HG03097 (cell line): ENCODE data around the gene TRIM9.
"Not testable (repeated sequence)": the region's sequence is repeated elsewhere in the genome, so short reads cannot be mapped to it uniquely, and the experiment has no call there.

Experiments used
- ATAC-seq: cut with Tn5 transposase; IDR thresholded peaks from one replicate; pipeline ENCODE4 v1.9.1; 2021; ENCODE audit not compliant: unreplicated experiment, low FRiP score

Gene TRIM9

DNA sequence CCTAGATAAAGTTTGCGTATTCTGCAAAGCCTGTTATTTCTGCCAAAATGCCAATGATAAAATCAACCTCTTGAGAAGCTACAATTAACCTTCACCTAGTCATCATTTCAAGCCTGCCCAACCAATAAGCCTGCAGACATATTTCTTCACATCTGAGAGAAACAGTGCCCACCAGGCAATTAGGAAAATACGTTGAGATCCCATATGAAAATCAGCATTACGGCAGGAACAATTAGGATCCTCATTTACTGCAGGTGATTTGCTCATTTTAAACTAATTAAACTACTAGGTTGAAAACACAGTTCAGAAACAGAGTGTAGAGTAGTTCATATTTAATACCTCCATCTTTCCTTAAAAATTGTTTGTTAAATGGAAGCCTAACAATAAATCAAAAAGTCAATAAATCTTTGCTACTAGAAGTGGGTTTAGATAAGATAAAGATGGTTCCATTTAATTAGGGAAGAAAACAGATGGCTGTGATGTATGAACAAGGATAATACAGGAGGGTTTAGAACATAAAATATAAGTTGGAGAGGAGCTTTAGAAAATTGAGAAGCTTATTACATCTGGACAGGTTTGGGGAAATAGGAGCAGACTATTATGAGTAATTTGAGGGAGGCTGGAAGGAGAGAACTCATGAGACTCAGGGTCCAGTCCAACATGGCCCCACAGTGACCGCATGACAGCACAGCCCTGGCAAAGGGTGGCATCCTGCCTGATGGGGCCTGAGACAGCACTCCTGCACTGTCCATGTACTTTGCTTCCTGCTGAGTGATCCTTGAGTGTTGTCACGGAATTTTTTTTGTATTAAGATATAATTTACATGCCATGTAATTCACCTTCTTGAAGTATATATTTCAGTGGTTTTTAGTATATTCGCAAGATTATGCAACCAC, 123.8 kb downstream of the TRIM9 start:
- ATAC-seq: no peak

DNA sequence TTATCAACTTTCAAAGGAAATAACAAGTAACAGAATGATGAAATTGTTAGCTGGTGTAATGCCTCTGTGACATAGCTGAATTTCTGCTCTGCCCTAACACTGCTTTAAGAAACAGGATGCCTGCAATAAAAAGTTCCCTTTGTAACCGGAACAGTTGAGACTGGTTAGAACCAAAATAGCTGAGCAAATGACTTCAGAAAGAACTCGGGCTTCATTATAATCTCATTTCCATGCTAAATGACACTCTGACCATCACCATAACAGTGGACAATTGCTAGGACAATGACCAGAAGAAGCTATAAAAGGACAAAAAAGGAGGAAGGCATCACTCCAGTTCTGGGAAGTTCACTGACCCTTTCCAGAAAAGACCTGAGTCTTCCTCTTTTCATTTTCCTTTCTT, 127.1 kb downstream of the TRIM9 start:
- no peak for ATAC-seq

DNA sequence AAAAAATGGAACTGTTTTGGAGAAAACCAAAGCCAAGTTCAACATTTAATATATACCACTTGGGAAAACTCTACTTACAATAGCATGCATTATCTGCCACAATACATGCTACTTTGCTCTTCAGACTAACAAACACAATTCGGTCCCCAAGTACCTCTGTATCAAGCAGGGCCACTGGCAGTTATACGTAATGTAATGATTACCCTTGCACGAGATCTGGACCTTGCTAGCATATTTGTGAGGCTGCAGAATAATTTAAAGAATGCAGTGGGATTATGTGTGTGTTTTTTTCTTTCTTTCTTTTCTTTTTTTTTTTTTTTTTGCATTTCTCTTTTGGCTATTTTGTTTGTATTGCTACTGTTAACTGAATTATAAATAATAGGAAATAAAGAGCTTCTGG, 127.8 kb downstream of the TRIM9 start:
- ATAC-seq: no peak

DNA sequence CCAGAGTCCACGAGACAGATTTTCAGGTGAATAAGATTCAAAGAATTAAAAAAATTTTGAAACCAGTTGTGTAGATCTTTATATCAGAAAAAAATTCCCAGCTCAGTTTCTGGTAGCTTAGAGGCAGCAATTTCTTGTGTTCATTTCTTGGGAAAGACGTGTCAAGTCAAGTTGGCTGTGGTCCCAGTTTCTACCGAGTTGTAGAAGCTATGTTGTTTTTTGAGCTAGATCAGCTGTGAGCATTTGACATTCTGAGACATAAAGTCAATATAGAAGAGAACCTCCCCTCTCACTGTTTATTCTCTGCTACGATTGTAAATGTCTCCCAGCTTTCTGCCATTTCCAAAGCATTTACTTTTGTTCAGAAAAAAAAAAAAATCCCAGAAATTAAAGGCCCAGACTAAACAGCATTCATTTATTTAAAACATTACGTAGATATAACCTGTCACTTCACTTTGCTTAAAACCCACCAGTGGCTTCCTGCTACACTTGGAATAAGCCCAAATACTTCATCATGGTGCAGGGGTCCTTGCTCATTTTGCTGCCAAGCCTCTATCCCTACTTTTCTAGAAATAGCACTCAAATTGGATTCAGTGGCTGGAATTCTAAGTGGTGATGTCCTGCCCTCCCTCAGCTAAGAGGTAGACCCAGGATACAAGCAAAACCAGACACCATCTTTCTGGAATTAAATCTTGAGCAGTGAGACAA, 130.1 kb downstream of the TRIM9 start:
- no peak for ATAC-seq

DNA sequence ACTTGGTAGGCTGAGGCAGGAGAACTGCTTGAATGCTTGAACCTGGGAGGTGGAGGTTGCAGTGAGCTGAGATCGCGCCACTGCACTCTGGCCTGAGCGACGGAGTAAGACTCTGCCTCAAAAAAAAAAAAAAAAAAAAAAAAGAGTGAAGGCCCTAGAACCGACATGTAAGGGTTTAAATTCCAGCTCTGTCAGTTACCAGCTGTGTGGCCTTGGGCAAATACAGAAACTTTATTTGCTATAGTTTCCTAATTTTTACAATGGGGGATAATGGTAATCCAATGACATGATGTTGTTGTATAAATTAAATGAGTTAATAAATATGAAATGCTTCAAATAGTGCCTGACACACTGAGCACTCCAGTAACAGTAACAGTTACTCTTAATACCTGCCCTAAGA, 131.0 kb downstream of the TRIM9 start:
- no peak for ATAC-seq

GRCh38 chr14:50961605-50962221, 133.2 kb downstream of the TRIM9 start:
- no peak for ATAC-seq

DNA sequence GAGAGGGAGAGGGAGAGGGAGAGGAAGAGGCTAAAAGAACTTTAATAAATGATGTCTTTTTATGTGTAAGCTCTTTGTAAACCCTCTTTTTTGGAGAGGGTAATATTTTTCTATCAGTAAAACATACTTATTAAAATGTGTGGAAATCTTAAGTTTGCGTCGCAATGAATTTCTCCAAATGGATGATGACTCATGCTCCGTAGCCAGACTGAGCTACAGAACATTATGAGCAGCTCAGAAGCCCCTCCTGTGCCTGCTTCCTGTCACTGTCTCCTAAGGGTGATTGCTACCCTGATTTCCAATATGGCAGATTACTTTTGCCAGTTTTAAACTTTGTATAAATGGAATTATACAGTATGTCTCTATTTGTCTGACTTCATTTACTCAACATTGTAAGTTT, 137.6 kb downstream of the TRIM9 start:
- no peak for ATAC-seq

DNA sequence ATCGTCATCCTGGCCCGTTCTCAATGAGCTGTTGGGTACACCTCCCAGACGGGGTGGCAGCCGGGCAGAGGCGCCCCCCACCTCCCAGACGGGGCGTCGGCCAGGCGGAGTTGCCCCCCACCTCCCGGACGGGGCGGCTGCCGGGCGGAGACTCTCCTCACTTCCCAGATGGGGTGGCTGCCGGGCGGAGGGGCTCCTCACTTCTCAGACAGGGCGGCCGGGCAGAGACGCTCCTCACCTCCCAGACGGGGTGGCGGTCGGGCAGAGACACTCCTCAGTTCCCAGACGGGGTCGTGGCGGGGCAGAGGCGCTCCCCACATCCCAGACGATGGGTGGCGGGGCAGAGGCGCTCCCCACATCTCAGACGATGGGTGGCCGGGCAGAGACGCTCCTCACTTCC, 138.5 kb downstream of the TRIM9 start:
- ATAC-seq: not testable (repeated sequence)

GRCh38 chr14:50955373-50956043, 139.4 kb downstream of the TRIM9 start:
- no peak for ATAC-seq

- no peak for ATAC-seq
Observed at GRCh38 chr14:50954811-50955372, 140.0 kb downstream of the TRIM9 start.

GRCh38 chr14:50953502-50953901, 141.4 kb downstream of the TRIM9 start:
- ATAC-seq: no peak

- no peak for ATAC-seq
Observed at GRCh38 chr14:50951032-50951431, 143.9 kb downstream of the TRIM9 start.

DNA sequence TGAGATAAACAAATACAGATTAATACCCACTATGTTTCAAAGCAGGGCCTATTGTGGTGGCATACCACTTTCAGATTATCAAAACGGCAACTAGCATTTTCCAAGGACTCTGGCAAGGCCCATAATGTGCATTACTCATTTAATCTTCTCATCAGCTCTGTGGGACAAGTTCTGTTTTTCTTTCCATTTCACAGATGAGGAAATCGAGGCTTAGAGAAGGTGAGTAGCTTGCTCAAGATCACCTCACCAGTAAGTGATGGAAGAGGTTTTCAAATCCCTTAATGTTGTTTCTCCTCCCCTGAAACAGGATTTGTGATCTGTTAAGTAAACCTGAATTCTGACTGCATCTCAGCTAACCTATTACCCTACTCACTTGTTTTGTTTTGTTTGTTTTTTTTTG, 146.7 kb downstream of the TRIM9 start:
- ATAC-seq: no peak

DNA sequence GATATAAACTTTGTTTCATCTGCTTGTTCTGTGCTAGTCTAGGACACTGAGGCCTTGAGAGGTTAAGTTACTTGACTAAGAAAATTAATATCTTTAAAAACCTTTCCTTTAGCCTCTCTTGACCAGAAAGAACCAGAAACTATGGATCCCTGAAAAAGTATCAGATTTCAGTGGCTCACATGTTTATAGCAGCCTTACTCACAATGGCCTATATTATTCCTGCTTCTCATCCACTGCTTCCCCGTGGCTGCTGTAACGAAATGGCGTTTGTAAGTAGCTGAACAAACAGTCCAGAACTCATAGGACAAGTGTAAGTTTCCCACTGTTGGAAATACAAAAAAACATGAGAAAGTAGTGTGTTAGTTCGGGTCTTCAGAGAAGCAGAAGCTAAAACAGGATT, 147.5 kb downstream of the TRIM9 start:
- ATAC-seq: no peak

- ATAC-seq: no peak
Observed at GRCh38 chr14:50946234-50946935, 148.5 kb downstream of the TRIM9 start.

- no peak for ATAC-seq
Observed at GRCh38 chr14:50944647-50945413, 150.1 kb downstream of the TRIM9 start.

DNA sequence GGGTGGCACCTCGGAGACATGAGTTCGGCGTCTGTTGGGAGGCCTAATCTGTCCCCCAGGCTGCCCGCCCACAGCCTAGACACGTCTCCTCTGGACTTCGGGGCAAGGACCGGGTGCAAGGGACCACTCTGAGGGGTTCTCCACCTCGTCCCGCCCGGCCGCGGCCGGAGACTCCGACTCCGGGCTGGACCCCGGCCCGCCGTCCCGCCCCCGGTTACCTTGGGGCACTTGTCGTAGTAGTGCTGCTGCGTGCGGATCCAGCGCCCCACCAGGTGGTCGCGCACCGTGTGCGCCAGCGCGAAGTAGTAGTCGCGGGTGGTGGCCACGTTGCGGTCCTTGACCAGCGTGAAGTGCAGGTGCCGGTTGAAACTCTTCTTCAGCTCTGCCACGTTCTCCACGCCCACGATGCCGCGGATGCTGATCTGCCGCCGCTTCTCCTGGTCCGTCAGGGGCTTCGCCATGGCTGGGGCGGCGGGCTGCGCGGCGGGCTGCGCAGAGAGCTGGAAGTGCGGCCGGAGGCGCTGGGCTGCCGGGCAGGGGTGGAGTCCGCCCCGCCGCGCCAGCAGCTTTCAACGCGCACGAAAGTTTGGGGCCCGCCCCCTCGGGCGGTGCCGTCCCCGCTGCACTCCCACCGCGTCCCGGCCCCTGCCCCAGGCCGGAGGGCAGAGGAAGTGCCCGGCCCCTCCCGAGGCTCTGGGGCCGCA, 150.8 kb downstream of the TRIM9 start, which contains the start of gene PYGL:
Gene PYGL, minus strand, starts transcription at position 541 of the 704 bp plus-strand sequence. Its CDS starts 80 bp downstream, at position 461.
- no peak for ATAC-seq

DNA sequence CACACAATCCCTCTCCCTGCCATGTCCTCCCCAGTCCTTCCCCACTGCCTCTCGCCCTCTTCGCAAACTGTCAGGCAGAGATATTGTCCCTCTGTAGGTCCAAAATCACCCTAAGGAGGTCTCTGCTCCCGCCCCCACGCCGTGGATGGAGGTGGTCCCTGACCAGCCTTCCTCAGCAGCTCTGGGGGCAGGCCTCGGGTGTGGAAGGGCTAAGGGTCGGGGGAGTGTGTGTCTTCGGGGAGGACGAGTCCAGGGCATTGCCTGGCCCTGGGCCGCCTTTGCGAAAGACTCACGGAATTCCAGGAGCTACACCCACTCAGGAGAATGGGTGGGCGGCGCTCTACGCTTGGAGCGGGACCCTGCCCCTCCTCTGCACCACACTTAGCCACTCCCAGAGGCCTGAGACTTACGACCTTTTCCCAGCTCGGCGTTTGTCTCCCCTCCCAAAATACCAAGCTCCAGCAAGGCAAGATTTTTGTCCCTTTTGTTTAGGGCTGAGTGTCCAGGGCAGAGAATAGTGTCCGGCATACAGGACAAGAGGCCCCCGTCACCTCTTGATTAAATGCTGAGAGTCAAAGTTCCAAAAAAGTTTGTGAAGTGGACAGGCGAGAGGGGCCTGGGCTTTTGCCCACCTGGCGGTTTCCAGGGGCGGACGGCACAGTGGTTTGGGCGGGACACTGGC, 151.5 kb downstream of the TRIM9 start:
- no peak for ATAC-seq
